Kidney (tissue), 14 donors: ENCODE data around the gene TTC28. TPM values are rescaled to one million over a fixed set of nuclear protein-coding genes. Genes with fewer than 3 reads are reported as not detected.
"Not testable (repeated sequence)": the region's sequence is repeated elsewhere in the genome, so short reads cannot be mapped to it uniquely, and the experiment has no call there.

Experiments
- DNase-seq, 5 donors: peaks; one replicate each; pipeline ENCODE4 v3.0.0-alpha.2; 2013 to 2020
- FAIRE-seq: peaks from 2 replicates; lab custom pipeline; 2012; peaks lifted over from hg19 to GRCh38; lab: Jason Lieb, UNC
- H3K27ac ChIP-seq, 2 donors: one replicate each; pipeline ENCODE4 v1.7.0; 2013; ENCODE audit warnings: low read depth in 2 of 2, low read length in 2 of 2, inconsistent platforms in 1 of 2
- H3K27me3 ChIP-seq: one replicate; pipeline ENCODE4 v1.7.1; 2013; ENCODE audit warnings: low read length, inconsistent platforms; ENCODE audit not compliant: control insufficient read depth, insufficient read depth
- H3K36me3 ChIP-seq, 3 donors: one replicate each; pipeline versions ENCODE4 v1.7.0 to v1.7.1; 2013; ENCODE audit warnings: low read length in 3 of 3, control low read depth in 1 of 3, inconsistent platforms in 1 of 3; ENCODE audit not compliant: insufficient read depth in 3 of 3, control insufficient read depth in 2 of 3
- H3K4me1 ChIP-seq, 3 donors: one replicate each; pipeline versions ENCODE4 v1.7.0 to v1.7.1; 2013; ENCODE audit warnings: low read length in 3 of 3, inconsistent platforms in 1 of 3, low read depth in 1 of 3; ENCODE audit not compliant: control insufficient read depth in 2 of 3, insufficient read depth in 2 of 3
- H3K4me3 ChIP-seq, 3 donors: one replicate each; pipeline versions ENCODE4 v1.7.0 to v1.8.1; 2013; ENCODE audit warnings: low read length in 3 of 3, control low read depth in 1 of 3, inconsistent platforms in 1 of 3
- H3K9ac ChIP-seq, 3 donors: one replicate each; pipeline versions ENCODE4 v1.7.0 to v1.7.1; 2013; ENCODE audit warnings: low read length in 3 of 3, control low read depth in 1 of 3, inconsistent platforms in 1 of 3
- H3K9me3 ChIP-seq, 3 donors: one replicate each; pipeline versions ENCODE4 v1.7.0 to v1.7.1; 2013; ENCODE audit warnings: low read length in 3 of 3, control low read depth in 1 of 3, inconsistent platforms in 1 of 3; ENCODE audit not compliant: control insufficient read depth in 2 of 3, insufficient read depth in 1 of 3
- intact Hi-C: fragments of 100-400 bp; cut with DNase I; formaldehyde crosslinking; loops from one replicate; pipeline ENCODE4 v1.11.1; 2022
- polyA plus RNA-seq: library from polyadenylated mRNA; stranded (reverse); fragments of 350-450 nt; fragmentation: Illumina TruSeq; extraction: RNeasy Lipid Tissue Mini Kit (QIAGEN cat#74804); gene quantifications from one replicate; pipeline ENCODE4 v1.2.3, GENCODE V29; 2014; ENCODE audit warnings: low read depth, low replicate concordance; ENCODE audit not compliant: insufficient read depth
- total RNA-seq: library from RNA; stranded (reverse); fragmentation: NEBNext Ultra II Directional; extraction: Animal tissue kit (Norgen Biotek cat#: 25700); gene quantifications from one replicate; pipeline ENCODE4 v1.2.1, GENCODE V29; 2021
- TF ChIP-seq, protein P1 (sequence below): IDR thresholded peaks from 3 replicates; pipeline ENCODE4 v1.5.1; 2012; ENCODE audit warnings: mild to moderate bottlenecking, moderate library complexity, borderline replicate concordance; ENCODE audit not compliant: insufficient read depth; ENCODE audit errors: extremely low read depth
- donor health status: control.
- donor health status: control.
- donor health status: control.
- donor health status: control.
- donor health status: control.
- donor health status: DM: yes; HTN: yes; CAD: no.
- donor health status: Normal renal cell carcinoma (clear cell type).

The TTC28 gene
- total and polyA plus RNA-seq, 2 donors from 2014 or later: 3.5 to 40.2 TPM

DNA sequence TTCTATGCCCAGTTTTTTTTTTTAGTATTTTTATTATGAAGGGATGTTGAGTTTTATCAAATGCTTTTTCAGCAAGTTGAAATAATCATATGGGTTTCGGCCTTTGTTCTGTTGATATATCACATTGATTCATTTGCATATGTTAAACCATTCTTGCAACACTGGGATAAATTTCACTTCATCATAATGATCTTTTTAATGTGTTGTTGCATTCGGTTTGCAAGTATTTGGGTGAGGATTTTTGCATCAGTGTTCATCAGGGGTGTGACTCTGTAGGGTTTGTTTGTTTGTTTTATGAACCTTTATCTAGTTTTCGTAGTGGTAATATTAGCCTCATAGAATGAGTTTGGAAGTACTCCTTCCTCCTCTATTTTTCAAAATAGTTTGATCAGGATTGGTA lies 103.5 kb downstream of the TTC28 start:
- H3K4me3 ChIP-seq: no peak overlapping the region
- H3K9ac ChIP-seq: no peak overlapping the region
- no peaks in the 10 kb centered on the region for H3K27me3 ChIP-seq
- intact Hi-C loops: no loop called here
- H3K4me1 ChIP-seq: no peaks in the 10 kb centered on the region
- DNase-seq (no peak), FAIRE-seq (no peak)
- H3K36me3 ChIP-seq: no peaks in the 10 kb centered on the region
- no peaks in the 10 kb centered on the region for H3K9me3 ChIP-seq
- no peak overlapping the region for H3K27ac ChIP-seq
- TF ChIP-seq, protein P1, sequence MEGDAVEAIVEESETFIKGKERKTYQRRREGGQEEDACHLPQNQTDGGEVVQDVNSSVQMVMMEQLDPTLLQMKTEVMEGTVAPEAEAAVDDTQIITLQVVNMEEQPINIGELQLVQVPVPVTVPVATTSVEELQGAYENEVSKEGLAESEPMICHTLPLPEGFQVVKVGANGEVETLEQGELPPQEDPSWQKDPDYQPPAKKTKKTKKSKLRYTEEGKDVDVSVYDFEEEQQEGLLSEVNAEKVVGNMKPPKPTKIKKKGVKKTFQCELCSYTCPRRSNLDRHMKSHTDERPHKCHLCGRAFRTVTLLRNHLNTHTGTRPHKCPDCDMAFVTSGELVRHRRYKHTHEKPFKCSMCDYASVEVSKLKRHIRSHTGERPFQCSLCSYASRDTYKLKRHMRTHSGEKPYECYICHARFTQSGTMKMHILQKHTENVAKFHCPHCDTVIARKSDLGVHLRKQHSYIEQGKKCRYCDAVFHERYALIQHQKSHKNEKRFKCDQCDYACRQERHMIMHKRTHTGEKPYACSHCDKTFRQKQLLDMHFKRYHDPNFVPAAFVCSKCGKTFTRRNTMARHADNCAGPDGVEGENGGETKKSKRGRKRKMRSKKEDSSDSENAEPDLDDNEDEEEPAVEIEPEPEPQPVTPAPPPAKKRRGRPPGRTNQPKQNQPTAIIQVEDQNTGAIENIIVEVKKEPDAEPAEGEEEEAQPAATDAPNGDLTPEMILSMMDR: no peak

DNA sequence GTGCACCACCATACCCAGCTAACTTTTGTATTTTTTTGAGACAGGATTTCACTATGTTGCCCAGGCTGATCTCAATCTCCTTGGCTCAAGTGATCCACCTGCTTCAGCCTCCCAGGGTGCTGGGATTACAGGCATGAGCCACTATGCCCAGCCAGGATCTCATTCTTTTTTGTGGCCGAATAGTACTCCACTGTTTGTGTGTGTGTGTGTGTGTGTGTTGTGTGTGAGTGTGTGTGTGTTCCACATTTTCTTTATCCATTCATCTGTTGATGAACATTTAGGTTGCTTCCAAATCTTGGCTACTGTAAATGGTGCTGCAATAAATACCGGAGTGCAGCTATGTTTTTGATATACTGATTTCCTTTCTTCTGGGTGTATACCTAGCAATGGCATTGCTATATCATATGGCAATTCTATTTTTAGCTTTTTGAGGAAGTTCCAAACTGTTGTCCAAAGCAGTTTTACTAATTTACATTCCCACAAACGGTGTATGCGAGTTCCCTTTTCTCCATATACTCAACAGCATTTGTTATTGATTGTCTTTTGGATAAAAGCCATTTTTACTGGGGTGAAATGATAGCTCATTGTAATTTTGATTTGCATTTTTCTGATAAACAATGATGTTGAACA lies 105.4 kb downstream of the TTC28 start:
- no peaks in the 10 kb centered on the region for H3K27me3 ChIP-seq
- no peaks in the 10 kb centered on the region for H3K4me1 ChIP-seq
- TF ChIP-seq, protein P1: no peak
- intact Hi-C loops: no loop called here
- no peaks in the 10 kb centered on the region for H3K9me3 ChIP-seq
- no peak overlapping the region for H3K4me3 ChIP-seq
- no peak overlapping the region for H3K27ac ChIP-seq
- DNase-seq: no peak
- H3K9ac ChIP-seq: no peak overlapping the region
- FAIRE-seq: no peak
- H3K36me3 ChIP-seq: no peaks in the 10 kb centered on the region

DNA sequence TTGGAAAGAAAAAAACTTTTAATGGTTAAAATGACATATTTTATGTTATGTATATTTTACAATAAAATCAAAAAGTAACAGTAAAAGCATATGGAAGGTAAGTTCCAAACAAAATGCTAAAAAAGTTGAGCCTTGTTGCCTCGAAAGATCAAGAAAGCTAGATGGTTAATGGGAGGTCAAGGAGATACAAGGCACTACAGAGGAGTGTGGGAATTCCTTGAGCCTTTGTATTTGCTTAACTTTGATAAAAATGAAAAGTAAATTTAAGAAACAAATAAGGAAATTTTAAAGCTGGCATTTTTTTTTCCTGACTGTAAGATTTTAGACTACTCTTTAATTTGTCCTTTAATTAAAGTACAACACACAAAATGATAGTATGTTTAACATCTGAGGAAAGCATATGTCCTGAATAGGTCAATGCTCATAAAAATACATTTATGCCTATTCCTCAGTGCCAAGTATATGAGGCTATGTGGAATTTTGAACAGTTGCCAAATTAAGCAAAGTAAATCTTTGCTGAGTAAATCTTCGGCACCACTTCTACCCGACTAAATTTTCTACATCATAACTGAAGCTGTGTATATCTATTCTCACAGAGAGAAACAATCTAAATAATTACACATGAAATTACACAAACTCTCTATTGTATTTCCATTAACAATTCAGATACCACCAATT lies 108.8 kb downstream of the TTC28 start:
- Histone ChIP-seq H3K36me3 (no peaks in the 10 kb centered on the region), H3K9me3 (no peaks in the 10 kb centered on the region), H3K27me3 (no peaks in the 10 kb centered on the region), H3K27ac (no peak overlapping the region), H3K4me3 (no peak overlapping the region), H3K9ac (no peak overlapping the region), H3K4me1 (no peaks in the 10 kb centered on the region)
- intact Hi-C loops: no loop called here
- DNase-seq (no peak), FAIRE-seq (no peak)
- TF ChIP-seq, protein P1: no peak

DNA sequence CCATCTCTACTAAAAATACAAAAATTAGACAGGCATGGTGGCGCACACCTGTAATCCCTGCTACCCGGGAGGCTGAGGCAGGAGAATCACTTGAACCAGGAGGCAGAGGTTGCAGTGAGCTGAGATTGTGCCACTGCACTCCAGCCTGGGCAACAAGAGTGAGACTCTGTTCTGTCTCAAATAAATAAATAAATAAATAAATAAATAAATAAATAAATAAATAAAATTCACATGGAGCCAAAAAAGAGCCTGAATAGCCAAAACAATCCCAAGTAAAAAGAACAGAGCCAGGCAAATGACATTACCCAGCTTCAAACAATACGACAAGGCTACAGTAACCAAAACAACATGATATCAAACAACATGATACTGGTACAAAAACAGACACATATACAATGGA lies 110.7 kb downstream of the TTC28 start:
- DNase-seq, H3K36me3 ChIP-seq, FAIRE-seq, H3K27ac ChIP-seq, H3K4me3 ChIP-seq, H3K9me3 ChIP-seq, H3K4me1 ChIP-seq, intact Hi-C loops, H3K27me3 ChIP-seq, H3K9ac ChIP-seq: not testable (repeated sequence)
